ENCODE measurements around the gene MAGI1.

Gene MAGI1

DNA sequence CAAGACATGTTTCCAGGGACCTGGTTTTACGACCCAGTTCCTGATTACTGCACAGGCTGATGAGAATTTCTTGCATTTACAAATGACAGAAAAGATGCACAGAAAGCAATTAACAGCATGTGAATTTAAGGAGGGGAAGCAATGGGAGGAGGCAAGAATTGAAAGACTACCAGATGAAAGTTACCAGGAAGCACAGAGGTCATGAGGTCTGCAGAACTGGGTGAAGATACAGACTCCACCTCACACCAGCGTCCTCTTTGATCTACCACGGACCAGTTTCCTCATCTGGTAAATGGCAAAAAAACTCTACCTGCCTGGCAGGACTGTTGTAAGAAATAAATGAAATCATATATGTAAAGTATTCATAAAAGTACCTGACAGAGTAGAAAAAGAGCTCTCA lies 266.0 kb downstream of the MAGI1 start:
- in situ Hi-C loops (cut with MboI; ENCODE audit: low sequenced_read_pairs): no loop called here

- in situ Hi-C loops (cut with MboI; ENCODE audit: low sequenced_read_pairs): no loop called here
These were observed 271.2 kb downstream of the MAGI1 start for GRCh38 chr3:65767551-65767950.

GRCh38 chr3:65762235-65762580 lies 276.5 kb downstream of the MAGI1 start:
- in situ Hi-C loops (cut with MboI; ENCODE audit: low sequenced_read_pairs): no loop called here

- in situ Hi-C loops (cut with MboI; ENCODE audit: low sequenced_read_pairs): no loop called here
These were observed 277.1 kb downstream of the MAGI1 start for GRCh38 chr3:65761446-65762234.

DNA sequence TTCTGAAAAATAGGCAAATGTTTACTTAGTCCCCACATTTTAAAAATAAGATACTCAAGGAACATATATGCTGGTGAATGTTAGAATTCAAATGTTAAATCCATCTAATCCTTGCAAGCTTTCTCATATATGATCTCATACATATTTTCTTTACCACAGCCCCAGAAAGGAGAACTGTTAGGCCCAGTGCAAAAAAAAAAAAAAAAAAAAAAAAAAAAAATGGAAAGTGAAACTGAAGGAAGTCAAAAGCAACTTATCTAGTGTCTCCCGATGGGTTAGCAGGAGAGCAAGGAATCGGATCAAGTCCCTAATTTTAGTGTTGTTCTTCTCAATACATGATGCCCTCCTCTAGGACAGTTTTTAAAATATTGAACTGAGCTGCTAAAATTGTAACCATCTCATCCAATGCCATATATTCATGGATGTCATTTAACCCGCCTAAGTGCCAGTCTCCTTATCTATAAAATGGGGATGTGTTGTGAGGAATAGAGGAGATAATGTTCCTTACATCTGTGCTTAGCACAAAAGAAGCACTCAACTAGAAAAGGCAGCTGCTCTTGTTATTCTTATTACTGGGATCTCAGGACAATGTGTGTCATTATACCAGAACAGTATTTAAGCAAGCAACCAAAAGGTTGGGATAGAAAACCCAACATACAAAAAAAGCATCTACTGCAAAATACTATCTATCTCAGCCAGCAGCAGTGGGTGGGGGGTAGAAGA lies 279.7 kb downstream of the MAGI1 start:
- in situ Hi-C loops (cut with MboI; ENCODE audit: low sequenced_read_pairs): no loop called here

DNA sequence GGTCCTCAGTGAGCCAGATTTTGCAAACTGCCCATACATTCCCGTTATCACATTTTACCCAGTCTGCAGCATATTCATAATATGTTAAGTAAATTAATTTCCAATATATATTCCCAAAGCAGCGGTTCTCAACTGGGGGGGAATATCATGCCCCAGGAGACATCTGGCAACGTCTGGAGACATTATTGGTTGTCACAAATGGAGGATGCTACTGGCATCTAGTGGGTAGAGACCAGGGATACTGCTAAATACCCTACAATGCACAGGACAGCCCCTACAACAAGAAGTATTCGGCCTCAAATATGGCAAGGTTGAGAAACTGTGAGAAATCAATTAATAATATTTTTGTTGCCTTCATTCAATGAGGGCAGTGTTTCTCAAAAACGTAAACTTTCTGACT lies 280.3 kb downstream of the MAGI1 start:
- in situ Hi-C loops (cut with MboI; ENCODE audit: low sequenced_read_pairs): no loop called here

DNA sequence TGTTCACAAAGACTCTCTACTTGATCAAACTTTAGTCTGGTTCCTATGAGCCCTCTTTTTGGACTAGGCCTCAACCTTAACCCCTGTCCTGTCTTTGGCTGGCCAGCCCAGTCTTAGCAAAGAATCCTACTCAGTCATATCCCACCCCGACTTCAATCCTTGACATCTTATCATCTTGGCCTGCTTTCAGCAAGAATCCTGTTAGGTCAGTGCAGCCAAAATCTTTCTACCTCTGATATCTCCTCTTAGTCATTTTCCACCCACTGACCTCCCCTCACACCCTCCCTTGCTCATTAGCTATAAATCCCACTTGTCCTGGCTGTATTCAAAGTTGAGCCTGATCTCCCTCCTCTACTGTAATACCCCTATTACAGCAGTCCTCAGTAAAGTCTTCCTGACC lies 286.1 kb downstream of the MAGI1 start:
- in situ Hi-C loops (cut with MboI; ENCODE audit: low sequenced_read_pairs): no loop called here

GRCh38 chr3:65751123-65751700 lies 287.5 kb downstream of the MAGI1 start:
- in situ Hi-C loops (cut with MboI; ENCODE audit: low sequenced_read_pairs): no loop called here

DNA sequence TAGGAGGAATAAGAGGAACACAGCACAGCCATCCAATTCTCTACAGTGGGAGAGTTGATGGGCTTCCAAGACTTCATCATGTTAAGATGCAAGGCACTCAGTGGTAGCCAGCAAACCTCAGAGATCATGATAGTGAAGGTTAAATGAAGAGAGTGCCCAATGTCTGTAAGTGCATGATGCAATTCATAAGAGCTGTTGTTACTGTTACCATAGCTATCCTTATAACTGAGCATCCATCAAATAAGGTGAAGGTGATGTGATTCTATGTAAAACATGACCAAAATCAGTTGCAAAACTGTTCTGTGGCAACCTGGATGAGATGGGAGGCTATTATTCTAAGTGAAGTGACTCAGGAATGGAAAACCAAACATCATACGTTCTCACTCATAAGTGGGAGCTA lies 289.7 kb downstream of the MAGI1 start:
- in situ Hi-C loops (cut with MboI; ENCODE audit: low sequenced_read_pairs): no loop called here

DNA sequence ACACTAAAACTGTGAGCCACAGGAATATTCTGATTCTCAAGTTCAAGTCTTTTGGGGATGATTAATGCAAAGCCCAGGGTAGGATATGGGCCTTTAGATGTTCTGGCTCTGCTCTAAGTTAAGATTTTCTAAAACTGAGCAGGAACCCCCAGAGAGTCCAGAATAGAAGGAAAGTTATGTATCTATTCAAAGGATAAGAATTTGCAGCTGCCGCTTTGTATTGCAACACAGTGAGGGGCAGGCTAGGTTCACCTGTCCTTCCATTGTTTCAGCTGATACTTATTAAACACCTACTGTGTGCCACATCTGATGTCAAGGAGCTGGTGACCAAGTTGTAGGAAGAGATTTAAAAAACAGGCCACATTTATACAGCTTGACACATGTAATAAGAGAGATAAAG lies 290.4 kb downstream of the MAGI1 start:
- in situ Hi-C loops (cut with MboI; ENCODE audit: low sequenced_read_pairs): no loop called here

DNA sequence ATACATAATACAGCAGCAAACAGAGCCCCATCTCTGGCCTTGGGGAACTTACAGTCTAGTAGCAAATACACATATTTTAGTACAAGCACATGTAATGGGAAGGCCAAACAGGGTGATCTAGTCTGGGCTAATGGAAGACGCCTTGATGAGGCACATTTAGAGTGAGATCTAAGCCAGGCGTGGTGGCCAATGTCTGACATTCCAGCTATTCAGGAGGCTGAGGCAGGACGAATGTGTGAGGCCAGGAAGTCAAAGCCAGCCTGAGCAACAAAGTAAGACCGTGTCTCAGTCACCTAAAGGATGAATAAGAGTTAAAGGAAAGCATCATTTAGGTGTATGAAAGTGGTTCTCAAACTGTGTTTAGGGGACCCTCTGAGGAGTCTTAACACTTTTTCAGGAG lies 291.9 kb downstream of the MAGI1 start:
- in situ Hi-C loops (cut with MboI; ENCODE audit: low sequenced_read_pairs): no loop called here

- in situ Hi-C loops (cut with MboI; ENCODE audit: low sequenced_read_pairs): no loop called here
These were observed 293.4 kb downstream of the MAGI1 start for GRCh38 chr3:65745306-65745705.

GRCh38 chr3:65742914-65743313 lies 295.8 kb downstream of the MAGI1 start:
- in situ Hi-C loops (cut with MboI; ENCODE audit: low sequenced_read_pairs): no loop called here

GRCh38 chr3:65741540-65741939 lies 297.2 kb downstream of the MAGI1 start:
- in situ Hi-C loops (cut with MboI; ENCODE audit: low sequenced_read_pairs): no loop called here

- in situ Hi-C loops (cut with MboI; ENCODE audit: low sequenced_read_pairs): no loop called here
These were observed 298.7 kb downstream of the MAGI1 start for GRCh38 chr3:65739901-65740541.

GRCh38 chr3:65734792-65735191 lies 303.9 kb downstream of the MAGI1 start:
- in situ Hi-C loops (cut with MboI; ENCODE audit: low sequenced_read_pairs): no loop called here

- in situ Hi-C loops (cut with MboI; ENCODE audit: low sequenced_read_pairs): no loop called here
These were observed 304.3 kb downstream of the MAGI1 start for GRCh38 chr3:65734382-65734781.

- in situ Hi-C loops (cut with MboI; ENCODE audit: low sequenced_read_pairs): no loop called here
These were observed 305.3 kb downstream of the MAGI1 start for GRCh38 chr3:65733459-65733858.

DNA sequence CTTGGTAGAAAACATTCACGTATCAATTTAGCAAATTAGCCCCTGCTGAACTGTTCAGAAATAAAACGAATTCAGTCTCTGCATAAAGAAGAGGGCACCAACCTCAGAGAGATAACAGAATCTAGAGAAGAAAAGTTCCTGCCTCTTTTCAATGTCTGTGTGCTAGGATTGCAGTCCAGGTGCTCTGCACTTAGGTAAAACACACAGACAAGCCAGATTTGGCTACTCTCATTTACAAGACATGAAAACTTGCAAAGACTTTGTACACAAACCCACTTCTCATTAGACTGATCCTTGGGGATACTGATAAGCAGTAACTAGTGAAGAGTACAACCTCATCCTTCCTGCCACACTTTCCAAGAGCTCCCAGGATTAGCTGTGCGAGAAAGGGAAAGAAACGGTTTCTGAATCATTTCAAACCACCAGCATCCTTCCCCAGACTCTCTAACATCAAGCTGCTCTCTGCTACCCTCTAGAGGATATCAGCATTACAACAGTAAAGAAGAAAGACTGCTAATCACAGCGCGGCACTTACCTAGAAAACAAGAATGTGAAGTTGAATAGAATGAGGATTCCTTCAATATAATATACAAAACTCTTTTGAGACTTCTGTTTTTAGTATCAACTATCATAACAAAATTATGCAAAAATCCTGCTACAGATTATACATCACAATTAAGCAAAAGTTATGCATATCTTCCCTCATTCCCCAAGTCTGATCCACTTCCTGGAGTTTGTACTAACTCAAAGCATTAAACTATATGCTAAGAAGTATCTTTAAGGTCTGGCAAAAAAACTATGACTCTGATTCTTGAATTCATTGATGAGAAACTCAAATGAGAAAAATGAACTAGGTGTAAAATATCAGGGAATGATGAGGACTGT lies 306.4 kb downstream of the MAGI1 start:
- in situ Hi-C loops (cut with MboI; ENCODE audit: low sequenced_read_pairs): no loop called here

- in situ Hi-C loops (cut with MboI; ENCODE audit: low sequenced_read_pairs): no loop called here
These were observed 308.3 kb downstream of the MAGI1 start for GRCh38 chr3:65730449-65730848.

DNA sequence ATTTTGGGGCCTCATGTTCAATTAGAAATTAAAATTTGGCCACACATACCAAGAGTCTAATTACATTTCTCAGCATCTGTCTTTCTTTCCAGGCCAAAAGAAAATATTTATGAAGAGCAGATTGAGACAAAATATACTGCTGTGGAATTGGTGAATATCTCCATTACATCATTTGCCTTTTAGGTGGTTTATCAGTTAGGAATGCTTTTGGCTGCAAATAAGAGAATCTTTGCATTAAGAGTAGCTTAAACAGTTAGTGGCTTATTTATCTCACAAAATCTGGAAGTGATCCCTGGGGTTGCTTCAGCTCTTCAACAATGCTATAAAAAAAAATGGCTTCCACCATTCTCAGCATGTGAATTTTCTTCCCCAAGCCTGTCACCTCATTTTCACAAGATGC lies 308.7 kb downstream of the MAGI1 start:
- in situ Hi-C loops (cut with MboI; ENCODE audit: low sequenced_read_pairs): no loop called here

All from HL-60/S4 treated with phorbol 12-myristate 13-acetate at 8.2 ng/mL for 4 days and 3 days (cell line).